ENCODE measurements around the gene PDHB.

Gene PDHB

GRCh38 chr3:58394339-58394738 is 39.3 kb downstream of the PDHB start:
- FAIRE-seq = no peak

- FAIRE-seq = no peak
Observed at GRCh38 chr3:58392181-58392580, 41.5 kb downstream of the PDHB start.

GRCh38 chr3:58391156-58391865 is 42.3 kb downstream of the PDHB start:
- no peak for FAIRE-seq

- FAIRE-seq = no peak
Observed at GRCh38 chr3:58388550-58389091, 45.0 kb downstream of the PDHB start.

GRCh38 chr3:58387650-58388546 is 45.7 kb downstream of the PDHB start:
- no peak for FAIRE-seq

- no peak for FAIRE-seq
Observed at GRCh38 chr3:58386626-58387365, 46.8 kb downstream of the PDHB start.

GRCh38 chr3:58384381-58385090 is 49.1 kb downstream of the PDHB start:
- FAIRE-seq = no peak

GRCh38 chr3:58383904-58384303 is 49.7 kb downstream of the PDHB start:
- FAIRE-seq = no peak

- no peak for FAIRE-seq
Observed at GRCh38 chr3:58383476-58383875, 50.2 kb downstream of the PDHB start.

GRCh38 chr3:58379351-58380073 is 54.1 kb downstream of the PDHB start:
- no peak for FAIRE-seq

- FAIRE-seq = no peak
Observed at GRCh38 chr3:58377750-58378149, 55.9 kb downstream of the PDHB start.

Data from TTC549 (cell line).